ENCODE measurements around the gene EIF2B2. TPM values are rescaled to one million over a fixed set of nuclear protein-coding genes. Genes with fewer than 3 reads are reported as not detected.
A peak's percentile ranks its signal among the peaks of the same experiment; 100 is the strongest.

Gene EIF2B2
- total and polyA plus RNA-seq, 2 of the 13 experiments (the other 11 are each of a cell fraction or from before 2014, with no cell fraction given), result 54.4 to 78.6 TPM

GRCh38 chr14:75050852-75051555 lies 48.3 kb downstream of the EIF2B2 start, which contains the start of gene MLH3 (continued):
- TF ChIP-seq ZNF777 (CRISPR knock-in tag; IDR thresholded peaks at IDR 0.05) (peak; percentile 89), CHD2 (IDR thresholded peaks at IDR 0.05; ENCODE audit: low read depth, low read length) (no peak), ZFP82 (CRISPR knock-in tag; IDR thresholded peaks at IDR 0.05; ENCODE audit: borderline replicate concordance) (no peak), TIGD3 (CRISPR knock-in tag; IDR thresholded peaks at IDR 0.05; ENCODE audit: borderline replicate concordance) (peak; percentile 38; the same call in 1 of the 2 replicates), ZNF790 (CRISPR knock-in tag; IDR thresholded peaks at IDR 0.05; ENCODE audit: borderline replicate concordance) (peak; percentile 87; the same call in 1 of the 2 replicates), CREBL2 (CRISPR knock-in tag; IDR thresholded peaks at IDR 0.05; ENCODE audit: borderline replicate concordance) (no peak), EZH2 (conservative IDR thresholded peaks at IDR 0.05; ENCODE audit: low read depth, low read length) (no peak), ZNF34 (CRISPR knock-in tag; IDR thresholded peaks at IDR 0.05; ENCODE audit: borderline replicate concordance) (no peak), BCL6 (CRISPR knock-in tag; IDR thresholded peaks at IDR 0.05) (peak; percentile 24; the same call in 1 of the 2 replicates), KMT2B (CRISPR knock-in tag; IDR thresholded peaks at IDR 0.05) (peak; percentile 91), HINFP (CRISPR knock-in tag; IDR thresholded peaks at IDR 0.05; ENCODE audit: low read depth) (peak; percentile 76; the same call in 1 of the 2 replicates), ZNF468 (CRISPR knock-in tag; IDR thresholded peaks at IDR 0.05) (no peak), FOXA3 (CRISPR knock-in tag; IDR thresholded peaks at IDR 0.05) (peak; percentile 18; the same call in 1 of the 2 replicates), ZNF746 (CRISPR knock-in tag; IDR thresholded peaks at IDR 0.05) (0 out of 2 replicates have a peak, but pooled peaks have one; percentile 52), FOXJ3 (CRISPR knock-in tag; IDR thresholded peaks at IDR 0.05; ENCODE audit: borderline replicate concordance) (no peak), ZBTB21 (CRISPR knock-in tag; IDR thresholded peaks at IDR 0.05) (no peak), PAX8 (CRISPR knock-in tag; IDR thresholded peaks at IDR 0.05; ENCODE audit: borderline replicate concordance) (no peak), DMAP1 (CRISPR knock-in tag; IDR thresholded peaks at IDR 0.05) (peak; percentile 62; the same call in 1 of the 2 replicates), SAFB2 (CRISPR knock-in tag; IDR thresholded peaks at IDR 0.05; ENCODE audit: borderline replicate concordance, low read depth) (0 out of 2 replicates have a peak, but pooled peaks have one; percentile 17), ZBTB3 (CRISPR knock-in tag; IDR thresholded peaks at IDR 0.05; ENCODE audit: borderline replicate concordance, low read depth) (no peak; the same call in 1 of the 2 replicates), HCFC1 (IDR thresholded peaks at IDR 0.05; ENCODE audit: low read depth, low read length) (no peak), ATF6 (CRISPR knock-in tag; conservative IDR thresholded peaks at IDR 0.05) (no peak), POGK (CRISPR knock-in tag; conservative IDR thresholded peaks at IDR 0.05) (peak; percentile 72)

Measured in HepG2 (cell line).